Measurements from ENCODE around the gene ODC1. TPM values are rescaled to one million over a fixed set of nuclear protein-coding genes. Genes with fewer than 3 reads are reported as not detected.
"Not testable (repeated sequence)": the region's sequence is repeated elsewhere in the genome, so short reads cannot be mapped to it uniquely, and the experiment has no call there.

The ODC1 gene
- total and polyA plus RNA-seq, 3 experiments from 2014 or later = 57.1 to 566 (median 565) TPM

DNA sequence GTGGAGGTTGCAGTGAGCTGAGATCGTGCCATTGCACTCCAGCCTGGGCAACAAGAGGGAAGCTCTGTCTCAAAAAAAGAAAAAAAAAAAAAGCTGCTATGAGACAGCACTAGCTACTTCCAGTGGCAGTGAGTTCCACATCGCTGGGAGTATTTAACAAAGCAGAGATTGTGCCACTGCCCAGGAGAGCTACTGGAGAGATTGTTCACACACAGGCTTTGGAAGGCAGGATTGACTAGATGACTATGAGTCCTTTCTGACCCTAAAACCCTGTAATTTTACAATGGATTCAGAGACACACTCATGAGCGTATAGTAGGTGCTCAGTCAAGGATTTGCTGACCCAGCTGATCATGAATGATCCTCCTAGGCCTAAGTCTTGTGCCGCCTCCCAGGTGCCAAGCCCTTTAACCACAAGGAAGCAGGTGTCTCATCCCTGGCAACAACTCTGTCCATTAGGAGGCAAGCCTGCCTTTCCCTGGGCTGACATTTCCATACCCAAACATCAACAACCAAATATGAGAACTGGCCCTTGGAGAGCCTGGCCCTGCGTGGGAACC lies 45.0 kb upstream of the ODC1 start:
- H3K36me3 ChIP-seq (ENCODE audit: insufficient read depth, low read length) = no peaks in the 10 kb centered on the region
- DNase-seq = no peak
- peaks cover 0 to 4% (median 0%) of the 10 kb centered on the region in 3 donors for H3K36me3 Mint-ChIP-seq
- H3K9me3 ChIP-seq (ENCODE audit: low read length) = no peaks in the 10 kb centered on the region
- H3K4me1 ChIP-seq (ENCODE audit: insufficient read depth, low read length) = peaks cover 20% of the 10 kb centered on the region
- H3K27me3 ChIP-seq (ENCODE audit: insufficient read depth, low read length, poor library complexity, severe bottlenecking) = peaks cover 3% of the 10 kb centered on the region
- H3K27me3 Mint-ChIP-seq = peaks cover 1 to 6% of the 10 kb centered on the region in 2 donors
- H3K27ac Mint-ChIP-seq = peak overlapping the region; percentile 67 to 96 (median 90)
- peaks cover 24 to 54% (median 32%) of the 10 kb centered on the region in 3 donors for H3K4me1 Mint-ChIP-seq
- peaks cover 0 to 11% (median 5%) of the 10 kb centered on the region in 5 donors for H3K9me3 Mint-ChIP-seq
- peak overlapping the region in 5 of 7 donors; percentile 4 to 67 (median 59) for H3K4me3 Mint-ChIP-seq
- ChIA-PET POLR2A (interaction anchor here (0.9 to 1.0 kb wide), 2 partner anchors 23 to 45 kb away, joined by 3 to 7 read pairs; partner anchors contain the start of gene ODC1), CTCF (interaction anchor here (0.6 to 1.3 kb wide), 2 partner anchors 35 to 391 kb away, joined by 3 to 4 read pairs; no protein-coding TSS in a partner anchor)
- peak overlapping the region; percentile 54 for H3K27ac ChIP-seq (ENCODE audit: low read depth, low read length)
- H3K4me3 ChIP-seq (ENCODE audit: low read length) = no peak overlapping the region

- Histone ChIP-seq H3K9me3 (ENCODE audit: low read length) (no peaks in the 10 kb centered on the region), H3K36me3 (ENCODE audit: insufficient read depth, low read length) (no peaks in the 10 kb centered on the region), H3K4me1 (ENCODE audit: insufficient read depth, low read length) (peaks cover 16% of the 10 kb centered on the region), H3K27ac (ENCODE audit: low read depth, low read length) (no peak overlapping the region), H3K27me3 (ENCODE audit: insufficient read depth, low read length, poor library complexity, severe bottlenecking) (no peaks in the 10 kb centered on the region), H3K4me3 (ENCODE audit: low read length) (no peak overlapping the region)
- Mint-ChIP-seq H3K9me3 (peaks cover 0 to 11% (median 5%) of the 10 kb centered on the region in 5 donors), H3K36me3 (peaks cover 0 to 4% (median 0%) of the 10 kb centered on the region in 3 donors), H3K4me1 (peaks cover 22 to 37% (median 28%) of the 10 kb centered on the region in 3 donors), H3K27ac (peak overlapping the region in 5 of 8 donors; percentile 13 to 85 (median 79)), H3K4me3 (no peak overlapping the region), H3K27me3 (peaks cover 0 to 2% of the 10 kb centered on the region in 2 donors)
- ChIA-PET POLR2A (no interaction called here), CTCF (no interaction called here)
- no peak for DNase-seq
These were observed 42.7 kb upstream of the ODC1 start for GRCh38 chr2:10490806-10491291.

GRCh38 chr2:10489842-10490555 lies 41.9 kb upstream of the ODC1 start:
- no peak for DNase-seq
- ChIA-PET CTCF (no interaction called here), POLR2A (no interaction called here)
- no peaks in the 10 kb centered on the region for H3K27me3 ChIP-seq (ENCODE audit: insufficient read depth, low read length, poor library complexity, severe bottlenecking)
- H3K4me1 ChIP-seq (ENCODE audit: insufficient read depth, low read length) = peaks cover 16% of the 10 kb centered on the region
- no peak overlapping the region for H3K4me3 ChIP-seq (ENCODE audit: low read length)
- H3K36me3 ChIP-seq (ENCODE audit: insufficient read depth, low read length) = no peaks in the 10 kb centered on the region
- peaks cover 0 to 4% (median 0%) of the 10 kb centered on the region in 3 donors for H3K36me3 Mint-ChIP-seq
- H3K27ac ChIP-seq (ENCODE audit: low read depth, low read length) = no peak overlapping the region
- peaks cover 0 to 11% (median 5%) of the 10 kb centered on the region in 5 donors for H3K9me3 Mint-ChIP-seq
- peak overlapping the region in 1 of 8 donors; percentile 43 for H3K27ac Mint-ChIP-seq
- H3K4me3 Mint-ChIP-seq = no peak overlapping the region
- no peaks in the 10 kb centered on the region for H3K9me3 ChIP-seq (ENCODE audit: low read length)
- H3K4me1 Mint-ChIP-seq = peaks cover 20 to 29% (median 26%) of the 10 kb centered on the region in 3 donors
- peaks cover 0 to 2% of the 10 kb centered on the region in 2 donors for H3K27me3 Mint-ChIP-seq

DNA sequence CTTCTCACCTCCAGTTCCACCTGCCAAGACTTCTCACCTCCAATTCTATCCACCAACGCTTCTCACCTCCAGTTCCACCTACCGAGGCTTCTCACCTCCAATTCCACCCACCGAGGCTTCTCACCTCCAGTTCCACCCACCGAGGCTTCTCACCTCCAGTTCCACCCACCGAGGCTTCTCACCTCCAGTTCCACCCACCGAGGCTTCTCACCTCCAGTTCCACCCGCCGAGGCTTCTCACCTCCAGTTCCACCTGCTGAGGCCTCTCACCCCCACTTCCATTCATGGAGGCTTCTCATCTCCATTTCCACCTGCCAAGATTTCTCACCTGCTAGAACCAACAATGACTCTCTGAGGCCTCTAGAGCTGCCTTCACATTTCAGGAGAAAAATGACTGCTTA lies 40.0 kb upstream of the ODC1 start:
- H3K4me1 ChIP-seq (ENCODE audit: insufficient read depth, low read length); H3K27ac ChIP-seq (ENCODE audit: low read depth, low read length); H3K4me3 ChIP-seq (ENCODE audit: low read length); H3K36me3 Mint-ChIP-seq; POLR2A ChIA-PET; H3K27me3 Mint-ChIP-seq; H3K27me3 ChIP-seq (ENCODE audit: insufficient read depth, low read length, poor library complexity, severe bottlenecking); H3K9me3 ChIP-seq (ENCODE audit: low read length); H3K36me3 ChIP-seq (ENCODE audit: insufficient read depth, low read length); CTCF ChIA-PET; DNase-seq: not testable (repeated sequence)
- Mint-ChIP-seq H3K9me3 (peaks cover 0 to 11% (median 5%) of the 10 kb centered on the region in 5 donors), H3K4me1 (peaks cover 8 to 15% (median 13%) of the 10 kb centered on the region in 3 donors), H3K27ac (peak overlapping the region in 7 of 8 donors; percentile 84 to 98 (median 89)), H3K4me3 (peak overlapping the region in 1 of 7 donors; percentile 65)

- POLR2A ChIA-PET; H3K9me3 ChIP-seq (ENCODE audit: low read length); H3K4me3 Mint-ChIP-seq; H3K4me3 ChIP-seq (ENCODE audit: low read length); H3K36me3 Mint-ChIP-seq; DNase-seq; H3K27me3 ChIP-seq (ENCODE audit: insufficient read depth, low read length, poor library complexity, severe bottlenecking); H3K36me3 ChIP-seq (ENCODE audit: insufficient read depth, low read length); H3K4me1 ChIP-seq (ENCODE audit: insufficient read depth, low read length); H3K27me3 Mint-ChIP-seq; H3K27ac ChIP-seq (ENCODE audit: low read depth, low read length); CTCF ChIA-PET: not testable (repeated sequence)
- Mint-ChIP-seq H3K9me3 (peaks cover 0 to 11% (median 5%) of the 10 kb centered on the region in 5 donors), H3K4me1 (peaks cover 8 to 13% (median 10%) of the 10 kb centered on the region in 3 donors), H3K27ac (peak overlapping the region in 6 of 8 donors; percentile 68 to 98 (median 86))
These were observed 39.6 kb upstream of the ODC1 start for GRCh38 chr2:10487741-10488104.

DNA sequence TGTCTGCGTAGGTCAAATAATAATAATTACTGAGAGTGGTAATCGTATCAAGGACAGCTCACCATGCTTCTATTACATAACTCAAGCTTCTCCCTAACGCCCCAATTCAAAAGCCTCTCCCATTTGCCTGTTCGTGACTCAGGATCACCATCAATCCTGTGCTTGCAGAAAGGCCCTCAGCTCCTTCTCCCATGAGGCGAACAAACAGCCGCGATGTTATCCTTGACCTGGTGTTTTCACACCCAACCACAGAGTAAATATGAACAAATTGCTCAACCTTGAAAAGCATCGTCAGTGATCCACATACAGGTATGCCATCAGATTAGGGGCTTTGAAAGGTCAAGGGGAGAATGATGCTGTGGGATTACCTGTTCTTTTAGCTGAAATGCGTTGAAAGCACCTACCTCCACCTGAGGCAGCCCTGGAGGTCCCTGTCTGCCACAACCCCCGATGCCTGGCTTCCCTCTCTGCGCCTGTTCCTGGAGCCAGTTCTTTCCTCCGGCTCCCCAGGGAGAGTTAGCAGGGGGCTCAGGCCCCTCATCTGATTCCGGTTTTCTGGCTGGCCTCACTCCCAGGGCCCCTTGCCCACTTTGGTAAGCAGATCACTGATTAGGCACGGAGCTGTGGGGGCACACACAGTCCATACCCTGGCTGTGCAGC lies 39.1 kb upstream of the ODC1 start:
- Mint-ChIP-seq H3K4me1 (peaks cover 8 to 13% (median 8%) of the 10 kb centered on the region in 3 donors), H3K27ac (peak overlapping the region in 5 of 8 donors; percentile 68 to 98 (median 84)), H3K36me3 (peaks cover 0 to 4% (median 0%) of the 10 kb centered on the region in 3 donors), H3K27me3 (peaks cover 2 to 7% of the 10 kb centered on the region in 2 donors), H3K9me3 (peaks cover 0 to 11% (median 5%) of the 10 kb centered on the region in 5 donors), H3K4me3 (no peak overlapping the region)
- H3K27me3 ChIP-seq (ENCODE audit: insufficient read depth, low read length, poor library complexity, severe bottlenecking) = no peaks in the 10 kb centered on the region
- no peak overlapping the region for H3K27ac ChIP-seq (ENCODE audit: low read depth, low read length)
- DNase-seq = no peak
- ChIA-PET POLR2A (no interaction called here), CTCF (interaction anchor here (1.2 kb wide), 1 partner anchor 40 kb away, joined by 3 read pairs; no protein-coding TSS in a partner anchor)
- no peak overlapping the region for H3K4me3 ChIP-seq (ENCODE audit: low read length)
- no peaks in the 10 kb centered on the region for H3K4me1 ChIP-seq (ENCODE audit: insufficient read depth, low read length)
- H3K36me3 ChIP-seq (ENCODE audit: insufficient read depth, low read length) = no peaks in the 10 kb centered on the region
- no peaks in the 10 kb centered on the region for H3K9me3 ChIP-seq (ENCODE audit: low read length)

DNA sequence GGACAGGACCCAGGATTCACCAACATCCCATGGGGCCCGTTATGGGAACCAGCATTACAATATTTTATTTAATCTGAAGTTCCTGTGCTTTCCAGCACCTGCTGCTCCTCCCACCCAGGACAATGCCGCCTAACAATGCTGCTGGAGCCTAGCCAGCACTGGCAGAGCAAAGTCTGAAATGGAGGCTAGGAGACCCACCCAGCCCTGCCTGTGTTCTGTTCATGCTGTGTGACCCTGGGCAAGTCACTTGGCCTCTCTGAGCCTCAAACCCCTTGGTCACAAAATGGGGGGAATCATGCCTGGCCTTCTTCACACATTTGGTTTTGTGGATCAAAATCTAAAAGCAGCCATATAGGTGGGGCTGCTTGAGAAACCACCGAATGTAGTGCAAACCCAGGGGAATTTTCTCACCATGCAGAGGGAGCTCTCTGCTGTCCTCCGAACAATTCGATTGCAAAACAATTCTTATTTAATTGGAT lies 38.5 kb upstream of the ODC1 start:
- Mint-ChIP-seq H3K27ac (no peak overlapping the region), H3K9me3 (peaks cover 0 to 11% (median 5%) of the 10 kb centered on the region in 5 donors), H3K27me3 (peaks cover 2 to 7% of the 10 kb centered on the region in 2 donors), H3K36me3 (peaks cover 0 to 4% (median 0%) of the 10 kb centered on the region in 3 donors), H3K4me3 (no peak overlapping the region), H3K4me1 (peaks cover 8 to 13% (median 8%) of the 10 kb centered on the region in 3 donors)
- Histone ChIP-seq H3K4me1 (ENCODE audit: insufficient read depth, low read length) (no peaks in the 10 kb centered on the region), H3K27me3 (ENCODE audit: insufficient read depth, low read length, poor library complexity, severe bottlenecking) (no peaks in the 10 kb centered on the region), H3K36me3 (ENCODE audit: insufficient read depth, low read length) (no peaks in the 10 kb centered on the region), H3K9me3 (ENCODE audit: low read length) (no peaks in the 10 kb centered on the region), H3K4me3 (ENCODE audit: low read length) (no peak overlapping the region), H3K27ac (ENCODE audit: low read depth, low read length) (no peak overlapping the region)
- POLR2A ChIA-PET = no interaction called here
- no peak for DNase-seq
- CTCF ChIA-PET = interaction anchor here (1.2 kb wide), 1 partner anchor 40 kb away, joined by 3 read pairs; no protein-coding TSS in a partner anchor
